ENCODE results near the gene ARL6IP1.
A peak's percentile ranks its signal among the peaks of the same experiment; 100 is the strongest.
"Not testable (repeated sequence)": the region's sequence is repeated elsewhere in the genome, so short reads cannot be mapped to it uniquely, and the experiment has no call there.

The ARL6IP1 gene

DNA sequence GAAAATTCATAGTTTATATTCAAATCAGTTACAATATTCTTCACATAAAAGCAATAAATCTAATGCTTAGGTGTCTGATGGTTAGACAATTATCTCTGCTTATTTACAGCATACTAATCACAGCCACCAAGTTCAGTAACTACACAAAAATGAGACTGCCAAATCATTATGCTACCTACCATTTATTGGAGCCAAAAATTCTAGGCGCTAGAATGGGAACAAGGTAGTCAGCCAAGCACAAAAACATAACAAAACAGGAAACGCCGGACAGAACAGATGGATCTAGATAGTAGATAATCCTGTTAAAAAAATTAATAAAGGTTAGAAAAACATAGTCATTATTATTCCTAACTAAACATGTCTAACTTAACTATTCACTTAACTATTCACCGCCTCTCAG lies 3.6 kb downstream of the ARL6IP1 start:
- no peak for DNase-seq

DNA sequence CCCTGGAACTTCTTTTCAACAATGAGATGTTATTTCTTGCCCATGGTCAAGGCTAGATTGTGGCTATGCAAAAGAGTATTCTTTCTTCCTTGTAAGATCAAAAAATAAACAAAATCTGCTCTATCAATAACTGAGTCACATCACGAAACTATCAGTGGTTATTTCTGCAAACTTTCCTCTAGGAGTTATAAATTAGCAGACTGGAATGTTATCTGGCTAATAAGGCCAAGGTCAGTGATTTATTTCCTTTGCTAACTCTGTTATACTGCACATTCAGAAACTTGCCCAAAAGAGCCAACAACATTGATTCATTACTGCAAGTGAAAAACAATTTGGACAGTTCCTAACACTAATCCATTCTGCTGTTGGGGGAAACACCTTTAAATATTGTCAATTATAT lies 5.0 kb downstream of the ARL6IP1 start:
- no peak for DNase-seq

DNA sequence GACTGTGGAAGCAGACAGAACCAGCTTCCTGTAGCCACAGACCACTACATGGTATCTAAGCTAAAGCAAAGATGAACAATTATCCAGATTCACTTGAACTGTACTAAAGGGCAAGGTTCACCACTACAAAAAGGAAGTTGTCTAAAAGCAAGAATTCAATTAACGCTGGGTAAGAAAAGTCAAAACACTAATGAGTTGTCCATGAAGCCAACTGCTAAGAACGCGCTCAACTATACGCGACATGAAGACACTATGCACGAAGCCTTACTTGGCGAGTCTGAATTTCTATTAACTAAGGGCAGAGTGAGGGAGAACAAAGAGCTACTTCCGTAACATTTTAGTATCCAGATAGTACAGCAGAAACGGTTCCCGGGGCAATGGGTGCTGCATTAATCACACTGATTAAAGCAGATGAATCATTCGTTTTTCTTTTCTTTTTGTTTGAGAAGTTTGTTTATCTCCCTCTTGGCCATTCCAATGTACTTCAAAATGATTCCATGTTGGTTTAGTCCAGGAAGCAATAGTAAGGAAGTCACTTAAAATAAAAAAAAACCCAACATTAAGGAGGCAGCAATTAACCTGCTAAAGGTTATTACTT lies 8.4 kb downstream of the ARL6IP1 start:
- DNase-seq = no peak

DNA sequence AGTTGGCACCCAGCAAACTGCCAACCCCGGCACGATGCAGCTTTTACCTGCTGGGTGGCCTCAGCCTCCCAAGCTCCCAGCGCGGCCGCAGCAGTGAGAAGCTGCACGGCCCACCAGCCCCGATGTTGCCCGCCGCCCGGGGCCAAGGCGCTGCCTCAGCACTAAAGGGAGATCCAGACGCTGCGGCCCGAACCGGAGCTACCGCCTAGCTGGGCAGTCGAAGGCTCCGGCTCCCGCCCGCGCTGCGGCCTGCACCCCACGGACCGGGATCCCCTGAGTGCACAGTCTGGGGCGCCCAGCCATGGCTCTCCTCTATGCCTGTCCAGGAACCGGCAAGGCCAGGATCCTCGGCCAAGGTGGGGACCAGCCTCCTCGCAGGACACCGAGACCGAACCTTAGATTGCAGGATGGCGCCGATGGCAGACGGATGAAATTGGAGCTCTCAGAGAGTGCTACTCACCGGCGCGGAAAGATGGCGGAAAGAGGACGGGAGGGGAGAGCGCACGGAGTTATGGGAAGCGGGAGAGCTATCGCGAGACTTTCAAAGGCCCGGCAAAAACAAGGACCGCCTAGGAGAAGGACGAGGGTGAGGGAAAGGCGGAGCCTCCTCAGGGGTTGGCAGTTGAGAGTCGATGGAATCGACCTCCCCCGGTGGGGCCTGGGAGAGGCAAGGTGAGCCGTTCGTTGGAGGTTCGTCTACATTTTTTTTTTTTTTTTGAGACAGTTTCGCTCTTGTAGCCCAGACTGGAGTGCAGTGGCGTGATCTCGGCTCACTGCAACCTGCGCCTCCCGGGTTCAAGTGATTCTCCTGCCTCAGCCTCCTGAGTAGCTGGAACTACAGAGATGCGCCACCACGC lies 11.3 kb downstream of the ARL6IP1 start, which contains the start of gene RPS15A:
Gene RPS15A (minus strand): TSS at position 485 of the 857 bp plus-strand sequence. CDS start 1,221 bp downstream, outside the sequence.
- peak; percentile 94 for DNase-seq

DNA sequence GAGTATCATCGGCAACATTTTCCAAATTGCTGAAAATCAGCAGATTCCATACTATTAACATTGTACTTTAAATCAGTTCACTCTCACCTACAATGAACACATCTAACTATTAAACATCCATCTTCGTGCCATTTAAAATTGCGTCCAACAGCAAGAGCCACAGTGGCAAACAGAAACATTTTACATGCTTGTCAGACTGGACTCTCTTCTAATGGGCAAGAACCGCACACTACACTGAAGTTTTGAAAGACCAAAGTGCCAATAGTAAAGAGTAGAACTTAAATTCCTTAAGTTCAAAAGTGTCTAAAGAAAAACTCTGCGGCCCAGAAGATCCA lies 11.9 kb downstream of the ARL6IP1 start:
- no peak for DNase-seq

DNA sequence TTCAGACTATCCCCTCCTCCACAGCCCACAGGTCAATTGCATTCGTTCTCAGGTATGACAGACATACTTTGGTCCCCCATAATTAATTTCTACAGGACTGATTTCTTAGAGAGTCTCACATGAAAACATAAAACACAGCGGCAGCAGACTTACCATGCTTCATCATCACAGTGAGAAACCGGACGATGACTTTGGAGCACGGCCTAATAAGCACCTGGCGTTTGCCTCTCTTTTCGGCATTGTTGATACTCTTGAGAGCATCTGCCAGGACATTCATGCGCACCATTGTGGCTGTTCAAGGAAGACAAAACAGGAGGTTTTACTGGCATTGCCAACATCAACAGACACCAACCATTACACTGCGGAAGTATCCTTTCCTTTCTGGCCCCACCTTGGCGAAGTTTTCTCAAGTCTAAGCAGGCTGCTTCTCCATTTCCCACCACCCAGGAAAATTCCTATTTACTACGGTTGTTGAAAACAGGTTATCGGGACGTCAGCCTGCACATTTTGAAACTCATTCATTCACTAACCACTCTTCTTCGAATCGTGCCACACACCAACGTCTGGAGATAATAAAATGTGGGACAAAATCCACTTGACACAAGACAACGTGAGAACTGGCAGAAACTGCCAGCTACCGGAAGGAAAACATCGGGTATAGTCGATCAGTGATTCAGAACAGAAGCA lies 12.4 kb downstream of the ARL6IP1 start:
- no peak for DNase-seq

DNA sequence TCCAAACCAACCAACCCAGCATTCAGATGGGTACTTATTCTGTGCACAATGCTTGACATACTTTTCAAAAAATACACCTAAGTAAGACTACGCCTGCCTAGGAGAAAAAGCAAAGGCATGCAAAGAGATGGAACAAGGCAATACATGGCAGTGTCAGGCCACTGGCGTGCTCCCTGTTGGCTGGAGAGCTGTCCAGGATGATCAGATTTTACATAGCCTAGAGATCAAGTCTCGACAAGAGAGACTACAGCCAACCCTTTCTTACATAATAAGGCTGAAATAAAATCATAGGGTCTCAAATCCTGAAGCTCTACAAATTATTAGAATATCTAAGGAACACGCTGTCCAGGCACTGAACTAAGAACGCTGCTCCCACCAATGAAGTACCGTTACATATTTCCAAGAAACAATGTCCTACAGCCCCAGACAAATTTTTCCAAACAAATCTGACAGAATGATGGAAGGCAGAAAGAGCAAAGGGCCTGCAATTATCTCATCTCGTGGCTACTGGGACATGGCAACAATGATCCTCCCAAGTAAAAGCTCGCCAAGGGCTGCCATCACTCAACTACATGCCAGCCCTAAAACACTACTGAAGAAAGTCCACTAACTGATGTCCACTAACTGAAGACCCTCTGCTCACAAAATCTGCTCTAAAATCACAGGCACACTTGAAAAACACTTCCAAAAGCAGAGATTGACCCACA lies 16.3 kb downstream of the ARL6IP1 start:
- no peak for DNase-seq

DNA sequence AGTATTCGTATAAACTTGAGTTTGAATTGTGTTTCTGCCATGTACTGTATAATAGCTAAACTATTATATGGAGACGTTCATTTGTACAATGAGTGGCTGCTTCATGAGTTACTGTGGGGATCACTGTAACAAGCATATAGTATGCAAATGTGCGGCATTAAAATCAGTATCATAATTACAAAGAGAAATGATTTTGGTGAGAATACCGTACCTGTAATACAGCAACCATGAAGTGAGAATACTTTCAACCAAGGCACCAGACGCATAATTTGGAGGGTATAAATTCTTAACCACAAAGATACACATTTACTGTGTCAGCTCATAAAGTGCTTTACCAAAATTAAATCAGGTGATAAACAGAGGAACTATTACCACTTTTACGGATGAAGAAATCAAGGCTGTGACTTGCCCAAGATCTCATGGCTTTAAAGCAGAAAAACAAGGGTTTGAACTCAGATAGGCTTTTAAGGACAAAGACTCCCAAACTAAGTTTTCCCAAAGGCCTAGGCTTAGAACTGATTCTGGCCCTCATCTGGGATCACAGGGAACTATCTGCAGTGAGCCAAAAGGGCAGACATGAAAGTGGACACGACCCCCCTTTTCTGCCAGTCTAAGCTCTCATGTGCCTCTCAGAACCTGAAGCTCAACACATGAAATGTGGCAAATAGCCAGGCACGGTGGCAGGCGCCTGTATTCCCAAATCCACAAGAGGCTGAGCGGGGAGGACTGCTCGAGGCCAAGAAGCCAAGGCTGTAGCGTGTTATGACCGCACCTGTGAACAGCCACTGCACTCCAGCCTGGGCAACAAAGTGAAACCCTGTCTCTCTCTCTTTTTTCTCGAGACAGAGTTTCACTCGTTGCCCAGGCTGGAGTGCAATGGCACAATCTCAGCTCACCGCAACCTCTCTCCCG lies 17.7 kb downstream of the ARL6IP1 start:
- DNase-seq = no peak

DNA sequence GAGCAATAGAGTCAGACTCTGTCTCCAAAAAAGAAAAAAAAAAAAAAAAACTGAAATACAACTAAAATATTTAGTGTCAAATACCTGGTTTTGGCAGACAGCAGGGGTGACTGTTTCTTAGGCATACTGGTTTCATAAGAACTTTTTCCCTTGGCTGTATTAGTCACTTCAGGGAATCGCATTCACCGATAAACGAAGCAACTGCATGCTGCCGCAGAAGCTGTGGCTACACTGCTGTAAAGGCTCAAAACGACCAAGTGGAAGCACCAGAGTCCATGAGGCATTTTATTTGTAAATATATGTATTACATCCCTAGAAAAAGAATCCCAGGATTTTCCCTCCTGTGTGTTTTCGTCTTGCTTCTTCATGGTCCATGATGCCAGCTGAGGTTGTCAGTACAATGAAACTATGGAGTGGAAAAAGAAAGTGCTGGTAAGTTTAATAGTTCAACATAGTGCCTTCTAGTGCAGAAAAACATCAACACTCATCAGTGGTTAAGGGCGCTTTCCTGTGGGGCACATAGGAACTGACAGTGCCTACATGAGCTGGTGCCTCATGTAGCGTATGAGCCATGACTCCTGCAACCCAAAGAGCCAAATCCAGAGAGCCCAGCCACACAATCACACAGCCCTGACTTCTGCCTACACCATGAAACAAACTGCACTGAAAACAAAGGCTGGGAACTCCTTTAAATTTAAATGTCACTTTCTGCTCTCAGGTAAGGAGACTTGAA lies 18.5 kb downstream of the ARL6IP1 start:
- no peak for DNase-seq

DNA sequence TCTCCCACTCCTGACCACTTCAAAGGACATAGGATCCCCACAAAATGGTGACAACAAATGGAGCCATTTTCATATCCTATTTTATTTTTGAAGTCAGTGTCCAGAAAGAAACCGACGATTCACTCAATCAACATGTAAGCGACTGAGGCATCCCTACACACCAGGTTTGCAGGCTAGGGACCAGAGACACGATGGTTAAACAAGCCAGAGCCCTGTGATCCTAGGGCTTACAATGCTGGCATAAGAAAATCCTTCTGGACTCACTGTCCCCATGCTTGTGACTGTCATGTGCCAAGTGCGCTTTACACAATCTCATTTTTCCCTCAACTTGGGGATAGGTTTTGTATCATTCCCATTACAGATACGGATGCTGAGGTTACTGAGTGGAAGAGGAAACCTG lies 20.1 kb downstream of the ARL6IP1 start:
- DNase-seq = not testable (repeated sequence)

DNA sequence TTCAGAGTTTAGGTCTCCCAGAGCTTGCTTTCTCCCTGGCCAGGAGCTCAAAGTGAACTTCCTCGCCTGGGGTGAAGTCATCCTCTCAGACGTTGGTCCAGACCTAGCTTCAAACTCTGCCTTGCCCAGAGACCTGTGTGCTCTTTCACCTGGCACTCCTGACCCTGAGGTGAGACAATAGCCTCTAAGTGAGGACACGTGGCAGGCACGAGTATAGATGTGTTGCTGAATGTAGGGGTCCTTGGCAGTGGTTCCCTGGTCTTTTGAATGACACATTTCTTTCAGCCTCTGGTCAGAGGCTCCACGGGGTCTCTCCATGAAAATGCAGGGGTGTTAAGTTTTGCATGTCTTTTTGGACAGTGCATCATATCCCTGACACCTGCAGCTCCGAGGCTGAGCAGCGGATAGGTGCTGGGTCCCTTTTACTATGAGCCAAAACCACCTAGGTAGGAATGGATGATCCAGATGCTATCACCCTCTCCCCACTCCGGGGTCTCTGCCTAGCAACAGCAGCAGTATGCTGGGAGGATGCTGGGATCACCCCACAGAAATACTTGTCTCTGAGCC lies 20.8 kb downstream of the ARL6IP1 start:
- not testable (repeated sequence) for DNase-seq

DNA sequence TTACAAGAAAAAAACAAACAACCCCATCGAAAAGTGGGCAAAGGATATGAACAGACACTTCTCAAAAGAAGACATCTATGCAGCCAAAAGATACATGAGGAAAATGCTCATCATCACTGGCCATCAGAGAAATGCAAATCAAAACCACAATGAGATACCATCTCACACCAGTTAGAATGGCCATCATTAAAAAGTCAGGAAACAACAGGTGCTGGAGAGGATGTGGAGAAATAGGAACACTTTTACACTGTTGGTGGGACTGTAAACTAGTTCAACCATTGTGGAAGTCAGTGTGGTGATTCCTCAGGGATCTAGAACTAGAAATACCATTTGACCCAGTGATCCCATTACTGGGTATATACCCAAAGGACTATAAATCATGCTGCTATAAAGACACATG lies 23.7 kb downstream of the ARL6IP1 start:
- DNase-seq = not testable (repeated sequence)

DNA sequence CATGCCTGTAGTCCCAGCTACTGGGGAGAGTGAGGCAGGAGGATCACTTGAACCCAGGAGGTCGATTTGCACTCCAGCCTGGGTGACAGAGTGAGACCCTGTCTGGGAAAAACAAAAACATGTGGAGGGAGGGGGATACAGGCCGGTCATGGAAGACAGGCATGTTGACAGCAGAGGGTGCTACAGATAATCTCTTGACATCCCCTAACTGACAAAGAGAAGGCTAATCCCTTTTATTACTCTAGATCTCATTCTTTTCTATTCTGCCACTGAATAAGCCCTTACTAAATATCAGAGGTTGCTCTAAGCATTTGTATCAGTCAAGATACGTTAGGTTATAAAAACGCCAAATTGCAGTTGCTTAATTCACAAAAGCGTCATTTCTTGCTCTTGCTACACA lies 25.0 kb downstream of the ARL6IP1 start:
- DNase-seq = not testable (repeated sequence)

DNA sequence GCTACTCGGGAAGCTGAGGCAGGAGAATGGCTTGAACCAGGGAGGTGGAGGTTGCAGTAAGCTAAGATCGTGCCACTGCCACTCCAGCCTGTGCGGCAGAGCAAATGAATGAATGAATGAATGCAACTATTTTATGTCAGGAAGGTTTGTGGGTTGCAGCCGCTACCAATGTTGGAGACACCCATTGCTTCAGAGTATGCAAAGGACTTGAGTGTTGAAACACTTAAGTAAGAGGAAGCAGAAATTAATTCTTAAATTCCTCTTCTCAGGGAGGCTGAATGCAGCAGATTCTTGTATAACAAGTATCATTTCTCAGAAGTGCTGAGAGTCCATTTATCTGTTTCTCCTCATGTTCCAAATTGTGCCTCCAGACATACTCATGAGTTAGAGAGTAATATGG lies 26.7 kb downstream of the ARL6IP1 start:
- DNase-seq = not testable (repeated sequence)

DNA sequence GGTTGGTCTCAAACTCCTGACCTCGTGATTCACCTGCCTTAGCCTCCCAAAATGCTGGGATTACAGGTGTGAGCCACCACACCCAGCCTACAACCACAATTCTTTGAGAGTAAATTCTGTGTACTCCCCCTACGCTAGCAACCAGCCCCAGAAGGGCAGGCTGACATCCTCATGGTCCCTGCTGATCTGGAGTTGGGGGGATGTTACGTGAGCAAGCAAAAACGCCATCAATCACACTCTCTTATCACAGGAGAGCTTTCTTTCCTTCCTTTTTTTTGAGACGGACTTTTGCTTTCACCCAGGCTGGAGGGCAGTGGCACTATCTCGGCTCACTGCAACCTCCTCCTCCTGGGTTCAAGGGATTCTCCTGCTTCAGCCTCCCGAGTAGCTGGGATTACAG lies 29.2 kb downstream of the ARL6IP1 start:
- DNase-seq = not testable (repeated sequence)

DNA sequence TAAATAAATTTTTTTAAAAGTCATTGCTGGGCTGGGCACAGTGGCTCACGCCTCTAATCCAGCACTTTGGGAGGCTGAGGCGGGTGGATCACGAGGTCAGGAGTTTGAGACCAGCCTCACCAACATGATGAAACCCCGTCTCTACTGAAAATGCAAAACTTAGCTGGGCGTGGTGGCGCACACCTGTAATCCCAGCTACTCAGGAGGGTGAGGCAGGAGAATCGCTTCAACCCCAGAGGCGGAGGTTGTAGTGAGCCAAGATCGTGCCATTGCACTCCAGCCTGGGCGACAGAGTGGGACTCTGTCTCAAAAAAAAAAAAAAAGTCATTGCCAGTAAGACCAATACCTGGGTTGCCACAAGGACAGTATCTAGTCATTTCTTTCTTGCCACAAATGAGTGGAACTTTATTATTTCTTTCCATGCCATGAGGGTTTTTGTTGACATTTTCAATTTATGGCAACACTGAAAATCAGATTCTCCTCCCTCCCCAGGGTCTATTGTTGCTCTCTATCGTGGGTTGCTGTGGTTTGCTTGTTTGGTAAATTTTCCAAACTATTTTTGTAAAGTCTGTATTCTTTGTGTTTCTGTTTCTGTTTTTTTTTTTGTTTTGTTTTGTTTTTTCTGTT lies 30.9 kb downstream of the ARL6IP1 start:
- not testable (repeated sequence) for DNase-seq

DNA sequence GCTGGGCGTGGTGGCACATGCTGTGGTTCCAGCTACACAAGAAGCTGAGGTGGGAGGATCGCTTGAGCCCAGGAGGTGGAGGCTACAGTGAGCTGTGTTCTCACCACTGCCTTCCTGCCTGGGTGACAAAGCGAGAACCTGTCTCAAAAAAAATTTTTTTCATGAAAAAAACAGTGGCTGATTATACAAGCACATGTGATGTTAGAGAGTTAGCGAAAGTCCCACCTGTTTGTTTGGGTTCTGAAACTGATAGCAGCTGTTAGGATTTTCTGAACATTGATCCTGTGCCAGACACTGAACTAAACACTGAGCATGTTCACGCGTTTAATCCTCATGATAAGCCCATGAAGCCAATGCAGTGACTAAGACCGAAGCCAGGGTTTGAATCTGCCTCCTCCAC lies 34.1 kb downstream of the ARL6IP1 start:
- not testable (repeated sequence) for DNase-seq

DNA sequence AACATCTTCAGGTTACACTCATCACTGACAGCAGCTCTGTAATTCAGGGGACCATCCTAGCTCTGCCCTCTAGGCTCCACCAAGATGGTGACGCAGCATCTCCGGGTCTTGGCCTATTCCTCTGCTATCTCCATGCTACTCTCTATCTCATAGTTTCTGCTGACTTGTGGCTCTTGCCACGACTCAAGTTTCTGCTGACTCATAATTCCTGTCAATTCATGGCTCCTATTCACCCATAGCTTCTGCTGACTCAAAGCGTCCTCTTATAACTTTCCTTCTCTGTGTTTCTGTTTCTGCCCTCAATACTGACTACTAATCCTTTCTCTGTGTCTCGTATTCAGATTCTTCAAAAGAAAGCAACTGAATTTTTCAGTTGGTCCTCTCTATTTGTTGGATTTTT lies 38.6 kb downstream of the ARL6IP1 start:
- DNase-seq = not testable (repeated sequence)

DNA sequence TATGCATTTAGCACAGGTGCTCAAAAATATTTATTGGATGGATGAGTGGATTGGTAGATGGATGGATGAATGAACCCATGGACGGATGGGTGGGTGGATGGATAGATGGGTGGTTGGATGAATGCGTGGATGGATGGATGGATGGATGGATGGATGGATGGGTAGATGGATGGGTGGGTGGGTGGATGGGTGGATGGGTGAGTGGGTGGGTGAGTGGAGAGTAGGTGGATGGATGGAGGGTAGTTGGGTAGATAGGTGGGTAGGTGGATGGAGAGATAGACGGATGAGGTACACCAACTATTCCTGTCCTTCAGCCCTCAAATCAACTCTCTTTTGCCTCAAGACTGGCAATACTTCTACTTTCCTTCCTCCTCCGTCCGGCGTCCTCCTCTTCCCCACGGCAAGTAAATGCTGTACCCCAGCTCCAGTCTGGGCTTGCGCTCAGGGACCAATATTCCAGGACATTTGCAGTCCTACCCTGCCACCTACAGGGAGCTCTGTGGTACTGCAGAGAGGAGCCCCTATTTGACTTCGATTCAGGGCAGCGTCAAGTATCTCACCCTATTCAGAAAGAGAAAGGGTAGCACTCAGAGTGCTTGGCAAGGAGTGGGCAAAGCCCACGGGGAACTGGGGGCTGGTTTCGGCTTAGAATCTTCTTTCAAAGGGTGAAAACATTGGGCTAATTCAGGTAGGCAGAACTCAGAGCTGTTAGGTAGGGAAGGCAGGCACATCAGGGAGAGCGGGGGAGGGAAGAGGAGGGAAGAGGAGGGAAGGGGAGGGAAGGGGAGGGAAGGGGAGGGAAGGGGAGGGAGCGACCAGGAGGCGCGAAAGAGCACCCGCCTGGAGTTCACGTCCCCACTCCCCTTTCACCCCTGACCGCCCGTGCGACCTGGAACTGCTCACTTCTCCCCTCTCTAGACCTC lies 41.5 kb downstream of the ARL6IP1 start:
- peak; percentile 7 for DNase-seq
